IPS DF 4.7 (cell line): Measurements from ENCODE around the gene CKMT1B.
"Not testable (repeated sequence)": the region's sequence is repeated elsewhere in the genome, so short reads cannot be mapped to it uniquely, and the experiment has no call there.

Source experiments
- DNase-seq: peaks from one replicate; pipeline ENCODE4 v3.0.0-alpha.2; 2013; ENCODE audit warnings: low spot score; ENCODE audit errors: extremely low read depth

The CKMT1B gene

GRCh38 chr15:43593328-43594190 lies at the start of gene CKMT1B:
Gene CKMT1B (plus strand): TSS chr15:43594027. CDS start chr15:43594219, 192 bp downstream.
- DNase-seq: not testable (repeated sequence)

DNA sequence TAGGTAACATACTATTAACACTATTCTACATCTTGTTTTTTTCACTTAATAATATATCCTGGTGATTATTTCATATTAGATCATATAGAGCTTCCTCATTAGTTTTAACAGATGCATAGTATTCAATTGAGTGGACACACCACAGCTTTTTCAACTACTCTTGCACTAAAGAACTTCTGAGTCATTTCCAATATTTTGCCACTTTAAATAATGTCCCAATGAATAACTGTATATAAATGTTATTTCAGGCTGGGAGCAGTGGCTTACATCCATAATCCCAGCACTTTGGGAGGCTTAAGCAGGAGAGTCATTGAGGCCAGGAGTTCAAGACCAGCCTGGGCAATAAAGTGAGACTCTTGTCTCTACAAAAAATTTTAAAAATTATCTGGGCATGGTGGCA lies 49.6 kb upstream of the CKMT1B start:
- no peak for DNase-seq

DNA sequence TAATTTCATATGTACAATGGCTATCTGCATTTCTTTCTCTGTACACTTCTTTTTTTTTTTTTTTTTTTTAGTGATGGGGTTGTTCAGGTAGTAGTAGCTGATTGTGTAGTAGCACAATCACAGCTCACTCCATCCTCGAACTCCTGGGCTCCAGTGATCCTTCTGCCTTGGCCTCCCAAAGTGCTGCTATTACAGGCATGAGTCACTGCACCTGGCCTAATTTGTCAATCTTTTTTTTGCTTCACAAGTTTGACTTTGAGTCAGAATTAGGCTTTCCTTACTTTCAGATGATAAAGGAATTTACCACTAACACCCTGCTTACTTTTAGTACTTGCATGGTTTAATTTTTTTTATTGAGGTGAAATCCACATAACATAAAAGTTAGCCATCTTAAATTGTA lies 48.4 kb upstream of the CKMT1B start:
- DNase-seq: no peak

- DNase-seq: no peak
Observed at GRCh38 chr15:43547539-43547938, 46.3 kb upstream of the CKMT1B start.

GRCh38 chr15:43550527-43551363 lies 43.1 kb upstream of the CKMT1B start:
- no peak for DNase-seq

DNA sequence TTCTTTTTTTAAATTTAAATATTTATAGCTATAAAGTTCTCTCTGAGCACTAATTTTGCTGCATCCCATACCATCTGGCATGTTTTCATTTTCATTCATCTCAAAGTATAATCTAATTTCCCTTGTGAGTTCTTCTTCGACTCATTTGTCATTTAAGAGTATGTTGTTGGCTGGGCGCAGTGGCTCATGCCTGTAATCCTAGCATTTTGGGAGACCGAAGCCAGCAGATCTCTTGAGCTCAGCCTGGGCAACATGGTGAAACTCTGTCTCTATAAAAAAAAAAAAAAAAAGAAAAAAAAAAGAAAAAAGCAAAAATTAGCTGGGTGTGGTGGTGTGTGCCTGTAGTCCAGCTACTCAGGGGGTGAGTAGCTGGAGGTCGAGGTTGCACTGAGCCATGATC lies 41.6 kb upstream of the CKMT1B start:
- DNase-seq: no peak

- DNase-seq: no peak
Observed at GRCh38 chr15:43552986-43553385, 40.8 kb upstream of the CKMT1B start.

- DNase-seq: not testable (repeated sequence)
Observed at GRCh38 chr15:43562753-43563152, 31.1 kb upstream of the CKMT1B start.

DNA sequence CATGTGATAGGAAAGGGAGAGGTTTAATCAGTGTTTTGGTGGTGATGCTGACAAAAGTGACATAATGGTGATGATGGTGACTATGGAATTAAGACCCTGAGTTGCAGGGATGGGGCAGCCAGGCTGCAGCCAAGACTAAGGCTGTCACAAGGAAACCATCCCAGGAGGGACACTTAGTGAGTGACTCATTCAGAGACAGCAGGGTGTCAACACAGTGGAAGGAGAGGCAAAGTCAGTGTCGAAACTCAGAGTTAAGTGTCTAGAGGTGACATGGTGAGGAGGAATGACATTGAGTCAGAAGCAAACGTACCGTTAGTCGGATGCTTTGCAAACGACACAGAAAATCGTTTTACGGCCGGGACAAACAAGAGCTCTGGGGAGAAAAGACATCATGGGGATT lies 30.0 kb upstream of the CKMT1B start:
- DNase-seq: not testable (repeated sequence)

- not testable (repeated sequence) for DNase-seq
Observed at GRCh38 chr15:43566615-43567014, 27.2 kb upstream of the CKMT1B start.

DNA sequence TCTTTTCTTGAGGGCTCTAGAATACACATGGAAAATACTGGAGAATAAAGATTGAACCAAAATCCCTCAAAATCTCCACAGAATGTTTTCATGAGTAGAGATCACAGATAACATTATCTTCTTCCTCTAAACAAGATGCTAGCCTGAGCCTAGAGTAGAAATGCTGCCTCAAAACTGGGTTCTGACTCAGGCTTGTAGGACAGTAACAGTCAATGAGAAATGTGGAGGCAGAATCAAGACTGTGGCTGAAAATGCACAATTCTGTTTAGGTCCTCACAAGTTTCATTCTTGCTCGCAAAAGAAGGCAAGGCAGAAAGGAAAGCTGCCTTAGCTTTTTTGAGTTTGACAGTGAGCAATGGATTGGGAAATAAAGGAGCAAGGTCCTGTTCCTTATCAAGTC lies 19.2 kb upstream of the CKMT1B start:
- DNase-seq: not testable (repeated sequence)

DNA sequence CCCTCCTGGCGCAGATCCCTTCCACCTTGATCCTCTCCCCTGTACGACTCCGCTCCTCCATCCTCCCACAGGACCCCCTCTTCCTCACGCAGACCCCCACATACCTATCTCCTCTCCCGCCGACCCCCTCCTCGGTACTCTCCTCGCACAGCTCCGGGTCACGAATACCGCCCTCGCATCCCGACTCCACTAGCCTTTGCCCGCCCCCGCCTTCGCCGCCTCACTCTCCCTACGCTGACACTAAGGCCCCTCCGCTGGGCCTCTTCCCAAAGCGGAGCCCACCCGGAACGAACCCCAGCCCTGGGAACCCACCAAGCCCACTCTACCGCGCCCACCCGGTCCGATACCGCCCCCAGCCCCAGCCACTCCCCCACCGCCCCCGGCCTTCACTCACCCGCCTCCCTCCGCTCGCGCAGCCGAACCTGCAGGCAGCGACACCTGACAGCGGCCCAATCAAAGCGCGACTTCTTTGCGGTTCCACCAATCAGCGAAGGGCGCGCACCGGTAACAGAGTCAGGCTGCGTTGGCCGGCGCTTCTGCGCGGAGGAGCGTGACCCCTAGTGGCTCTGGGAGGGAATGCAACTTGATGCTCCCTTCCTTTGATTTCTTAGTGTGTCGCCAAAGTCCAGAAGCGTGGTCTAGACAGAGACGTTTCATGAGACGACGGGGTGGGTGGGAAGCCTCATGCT lies 3.9 kb upstream of the CKMT1B start, which contains the start of gene PPIP5K1:
PPIP5K1 (minus strand) TSS at position 431 of the 689 bp plus-strand sequence. CDS start 5,704 bp downstream, outside the sequence.
- DNase-seq: not testable (repeated sequence)

DNA sequence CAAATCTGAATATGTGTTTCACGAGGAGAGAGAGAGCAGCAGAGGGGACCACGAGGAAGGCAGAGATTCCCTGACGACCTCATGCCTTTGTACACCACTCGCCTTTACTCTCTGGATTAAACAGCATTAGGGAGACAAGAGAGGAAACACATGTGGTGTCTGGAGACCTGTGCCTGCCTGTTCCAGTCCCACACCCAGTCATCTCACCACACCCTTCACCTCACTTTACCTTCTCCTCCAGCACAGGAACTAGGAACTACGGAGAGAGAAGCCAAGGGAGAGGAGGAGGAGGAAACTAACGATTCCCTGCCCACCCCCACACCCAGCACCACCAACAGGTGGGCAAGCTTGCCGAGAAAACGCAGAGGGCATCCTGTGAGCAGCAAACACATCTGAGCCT lies 986 bp upstream of the CKMT1B start:
- DNase-seq: not testable (repeated sequence)

- not testable (repeated sequence) for DNase-seq
Observed at GRCh38 chr15:43599131-43599530, 5.3 kb downstream of the CKMT1B start.

GRCh38 chr15:43600200-43600599 lies 6.4 kb downstream of the CKMT1B start:
- not testable (repeated sequence) for DNase-seq

- not testable (repeated sequence) for DNase-seq
Observed at GRCh38 chr15:43602233-43602632, 8.4 kb downstream of the CKMT1B start.

DNA sequence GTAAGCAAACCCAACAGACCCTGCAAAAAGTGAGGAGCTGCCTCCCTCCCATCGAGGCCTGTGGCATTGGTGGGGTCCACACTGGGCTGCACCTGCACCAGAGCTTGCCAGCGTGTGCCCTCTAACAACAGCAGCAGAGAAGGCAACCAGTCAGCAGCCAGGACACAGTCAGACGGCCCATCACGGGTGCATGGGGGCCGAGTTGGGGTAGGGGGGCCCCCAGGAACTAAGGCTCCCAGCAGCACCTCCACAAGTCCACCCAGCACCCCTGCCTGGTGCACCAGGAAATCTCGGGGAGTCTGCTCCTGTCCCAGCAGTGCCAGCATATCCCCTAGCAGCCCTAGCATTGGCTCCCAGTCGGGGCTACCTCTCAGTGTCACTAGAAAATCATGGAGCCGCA lies 23.9 kb downstream of the CKMT1B start:
- DNase-seq: not testable (repeated sequence)

GRCh38 chr15:43618700-43619099 lies 24.9 kb downstream of the CKMT1B start, which contains the start of gene STRC:
Gene STRC (minus strand): TSS chr15:43618800. CDS start chr15:43618722, 78 bp downstream.
- DNase-seq: not testable (repeated sequence)

DNA sequence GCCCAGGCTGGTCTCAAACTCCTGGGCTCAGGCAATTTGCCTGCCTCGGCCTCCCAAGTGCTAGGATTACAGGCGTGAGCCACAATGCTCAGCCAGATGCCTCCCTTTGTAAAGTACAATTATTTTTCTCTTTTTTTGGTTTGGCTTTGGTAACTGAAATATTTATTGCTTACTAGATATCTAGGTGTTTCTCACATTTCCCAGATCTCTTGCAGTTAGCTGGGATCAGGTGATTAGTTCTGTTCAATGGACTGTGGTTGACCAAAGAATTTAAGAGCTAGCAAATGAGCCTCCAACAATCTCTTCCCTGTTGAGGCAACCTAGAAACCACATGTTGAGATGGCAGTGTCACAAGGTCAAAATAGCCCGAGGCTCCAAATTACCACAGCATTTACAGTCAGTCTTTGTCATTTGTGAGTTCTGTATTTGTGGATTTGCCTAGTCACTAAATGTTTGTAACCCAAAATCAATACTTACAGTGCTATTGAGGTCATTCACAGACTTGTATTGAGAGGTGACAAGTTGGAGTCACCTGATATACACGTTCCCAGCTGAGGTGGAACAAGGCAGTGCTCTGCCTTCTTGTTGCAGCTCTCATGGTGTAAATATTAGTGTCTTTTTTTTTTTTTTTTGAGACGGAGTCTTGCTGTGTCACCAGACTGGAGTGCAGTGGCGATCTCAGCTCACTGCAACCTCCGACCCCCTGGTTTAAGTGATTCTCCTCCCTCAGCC lies 28.4 kb downstream of the CKMT1B start:
- not testable (repeated sequence) for DNase-seq

DNA sequence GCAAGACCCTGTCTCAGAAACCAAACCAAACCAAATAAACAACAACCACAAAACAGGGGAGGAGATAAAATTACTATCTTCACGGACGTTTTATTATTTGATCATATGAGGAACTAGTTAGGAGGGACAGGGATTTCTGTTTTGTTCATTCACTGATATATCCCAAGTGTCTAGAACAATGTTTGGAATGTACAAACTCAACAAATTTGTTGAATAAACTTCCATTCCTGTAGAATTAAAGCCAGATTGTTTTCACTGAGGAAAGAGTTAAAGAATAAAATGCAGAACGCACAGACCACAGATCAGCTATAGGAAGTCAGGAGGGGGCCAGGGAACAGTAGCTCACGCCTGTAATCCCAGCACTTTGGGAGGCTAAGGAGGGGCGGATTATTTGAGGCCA lies 31.3 kb downstream of the CKMT1B start:
- no peak for DNase-seq

DNA sequence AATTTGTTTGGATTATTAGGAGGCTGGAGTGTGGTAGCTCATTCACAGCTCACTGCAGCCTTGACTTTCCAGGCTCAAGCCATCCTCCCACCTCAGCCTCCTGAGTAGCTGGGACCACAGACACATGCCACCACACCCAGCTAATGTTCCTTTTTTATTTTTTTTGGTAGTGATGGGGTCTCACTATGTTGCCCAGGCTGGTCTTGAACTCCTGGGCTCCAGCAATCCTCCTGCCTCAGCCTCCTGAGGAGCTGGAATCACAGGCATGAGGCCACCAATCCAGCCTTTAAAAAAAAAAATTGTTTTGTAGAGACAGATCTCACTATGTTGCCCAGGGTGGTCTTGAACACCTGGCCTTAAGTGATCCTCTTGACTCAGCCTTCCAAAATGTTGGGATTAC lies 33.1 kb downstream of the CKMT1B start:
- DNase-seq: not testable (repeated sequence)
